ENCODE results near the gene FIS1. TPM values are rescaled to one million over a fixed set of nuclear protein-coding genes. Genes with fewer than 3 reads are reported as not detected.

FIS1 gene
- total and polyA plus RNA-seq, 10 of the 15 experiments (the other 5 are each of a cell fraction or from before 2014, with no cell fraction given): 83.4 to 149 (median 108) TPM

DNA sequence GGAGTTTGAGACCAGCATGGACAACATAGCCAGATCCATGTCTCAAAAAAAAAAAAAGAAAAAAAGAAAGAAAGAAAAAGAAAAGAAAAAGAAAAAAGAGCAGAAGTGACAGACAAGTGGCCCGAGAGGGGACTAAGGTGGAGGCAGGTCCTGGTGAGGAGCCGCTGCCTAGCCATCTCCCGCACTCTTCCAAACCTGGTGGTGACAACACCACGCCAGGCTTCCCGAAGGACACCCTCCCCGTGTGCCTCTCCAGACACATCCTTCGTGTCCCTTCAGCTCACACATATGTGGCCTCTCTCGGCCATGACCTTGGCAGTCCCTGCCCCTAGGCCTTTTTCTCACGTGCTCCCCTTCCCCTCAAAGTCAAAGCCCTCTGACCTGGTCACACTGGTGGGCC is 40.3 kb upstream of the FIS1 start:
- Histone ChIP-seq H3K27ac (ENCODE audit: control insufficient read depth, insufficient read depth) (no peak overlapping the region), H3K9ac (ENCODE audit: control insufficient read depth, insufficient read depth, low read length) (no peak overlapping the region), H4K20me1 (ENCODE audit: control insufficient read depth, insufficient read depth) (no peaks in the 10 kb centered on the region), H2AFZ (ENCODE audit: control insufficient read depth, low read depth, low read length) (no peak overlapping the region), H3K4me3 (no peak overlapping the region), H3K4me1 (ENCODE audit: control insufficient read depth, insufficient read depth, low read length) (peaks cover 4% of the 10 kb centered on the region), H3K79me2 (ENCODE audit: control insufficient read depth, insufficient read depth, low read length) (no peaks in the 10 kb centered on the region), H3K36me3 (ENCODE audit: control insufficient read depth in 2 of 2, insufficient read depth in 2 of 2, low read length in 1 of 2) (no peaks in the 10 kb centered on the region), H3K27me3 (replicated peaks in 1 of 2; ENCODE audit: control insufficient read depth in 2 of 2, insufficient read depth in 2 of 2, low read length in 1 of 2) (no peaks in the 10 kb centered on the region; a peak in 1 of 4 replicates), H3K4me2 (ENCODE audit: control insufficient read depth, insufficient read depth) (no peak overlapping the region), H3K9me3 (replicated peaks; ENCODE audit: control insufficient read depth, insufficient read depth, low read length) (no peaks in the 10 kb centered on the region)
- in situ Hi-C loops (cut with MboI) (loop anchor here (5.0 kb wide), 1 partner anchor 1303 kb away; no protein-coding TSS in a partner anchor), intact Hi-C loops (cut with micrococcal nuclease; ENCODE audit: unreplicated experiment) (no loop called here)
- POLR2A ChIA-PET: interaction anchor here (0.7 kb wide), 1 partner anchor 63 kb away, joined by 8 read pairs; no protein-coding TSS in a partner anchor
- RAD21 ChIA-PET (ENCODE audit: unreplicated experiment): interaction anchor here (1.4 kb wide), 1 partner anchor 141 kb away, joined by 5 read pairs; no protein-coding TSS in a partner anchor
- no peak for FAIRE-seq
- ATAC-seq: no peak
- no peak for DNase-seq (ENCODE audit: low read depth, low spot score)
- SMC1A ChIA-PET (ENCODE audit: uncharacterized antibody, unreplicated experiment): interaction anchor here (1.6 kb wide), 1 partner anchor 141 kb away, joined by 5 read pairs; no protein-coding TSS in a partner anchor
- BruUV-seq (replicated peaks): no TSS peak
- CTCF ChIA-PET: interaction anchor here (1.2 to 1.5 kb wide), 2 partner anchors 50 to 141 kb away, joined by 5 to 7 read pairs; no protein-coding TSS in a partner anchor
- 45% methylated on average over 9 of the region's 9 CpGs for WGBS (ENCODE audit: insufficient coverage, insufficient replicate concordance, low lambda C conversion rate, missing lambda C conversion rate)
- TF ChIP-seq, protein P1, sequence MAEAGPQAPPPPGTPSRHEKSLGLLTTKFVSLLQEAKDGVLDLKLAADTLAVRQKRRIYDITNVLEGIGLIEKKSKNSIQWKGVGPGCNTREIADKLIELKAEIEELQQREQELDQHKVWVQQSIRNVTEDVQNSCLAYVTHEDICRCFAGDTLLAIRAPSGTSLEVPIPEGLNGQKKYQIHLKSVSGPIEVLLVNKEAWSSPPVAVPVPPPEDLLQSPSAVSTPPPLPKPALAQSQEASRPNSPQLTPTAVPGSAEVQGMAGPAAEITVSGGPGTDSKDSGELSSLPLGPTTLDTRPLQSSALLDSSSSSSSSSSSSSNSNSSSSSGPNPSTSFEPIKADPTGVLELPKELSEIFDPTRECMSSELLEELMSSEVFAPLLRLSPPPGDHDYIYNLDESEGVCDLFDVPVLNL (IDR thresholded peaks at IDR 0.05; ENCODE audit: low read depth, low read length): no peak
- no peak for TF ChIP-seq PAX5 (IDR thresholded peaks at IDR 0.05; ENCODE audit: borderline replicate concordance, low read depth, low read length)
- no peak for TF ChIP-seq YY1 (IDR thresholded peaks at IDR 0.05; ENCODE audit: low read depth, low read length)
- no peak for TF ChIP-seq NR2F1 (conservative IDR thresholded peaks at IDR 0.05)
- TF ChIP-seq POLR2AphosphoS2 (IDR thresholded peaks at IDR 0.05; ENCODE audit: low read depth, low read length): no peak
- TF ChIP-seq ZSCAN29 (IDR thresholded peaks at IDR 0.05): no peak
- TF ChIP-seq IRF3 (IDR thresholded peaks at IDR 0.05): no peak
- no peak for TF ChIP-seq EZH2 (IDR thresholded peaks at IDR 0.05; ENCODE audit: borderline replicate concordance, control insufficient read depth, low read depth, low read length)
- no peak for TF ChIP-seq NFYA (IDR thresholded peaks at IDR 0.05; ENCODE audit: borderline replicate concordance, low read depth, low read length)
- TF ChIP-seq, protein P2, sequence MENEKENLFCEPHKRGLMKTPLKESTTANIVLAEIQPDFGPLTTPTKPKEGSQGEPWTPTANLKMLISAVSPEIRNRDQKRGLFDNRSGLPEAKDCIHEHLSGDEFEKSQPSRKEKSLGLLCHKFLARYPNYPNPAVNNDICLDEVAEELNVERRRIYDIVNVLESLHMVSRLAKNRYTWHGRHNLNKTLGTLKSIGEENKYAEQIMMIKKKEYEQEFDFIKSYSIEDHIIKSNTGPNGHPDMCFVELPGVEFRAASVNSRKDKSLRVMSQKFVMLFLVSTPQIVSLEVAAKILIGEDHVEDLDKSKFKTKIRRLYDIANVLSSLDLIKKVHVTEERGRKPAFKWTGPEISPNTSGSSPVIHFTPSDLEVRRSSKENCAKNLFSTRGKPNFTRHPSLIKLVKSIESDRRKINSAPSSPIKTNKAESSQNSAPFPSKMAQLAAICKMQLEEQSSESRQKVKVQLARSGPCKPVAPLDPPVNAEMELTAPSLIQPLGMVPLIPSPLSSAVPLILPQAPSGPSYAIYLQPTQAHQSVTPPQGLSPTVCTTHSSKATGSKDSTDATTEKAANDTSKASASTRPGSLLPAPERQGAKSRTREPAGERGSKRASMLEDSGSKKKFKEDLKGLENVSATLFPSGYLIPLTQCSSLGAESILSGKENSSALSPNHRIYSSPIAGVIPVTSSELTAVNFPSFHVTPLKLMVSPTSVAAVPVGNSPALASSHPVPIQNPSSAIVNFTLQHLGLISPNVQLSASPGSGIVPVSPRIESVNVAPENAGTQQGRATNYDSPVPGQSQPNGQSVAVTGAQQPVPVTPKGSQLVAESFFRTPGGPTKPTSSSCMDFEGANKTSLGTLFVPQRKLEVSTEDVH (IDR thresholded peaks at IDR 0.05; ENCODE audit: low read depth, partially characterized antibody): no peak
- no peak for TF ChIP-seq ZBTB11 (CRISPR knock-in tag; IDR thresholded peaks at IDR 0.05)
- no peak for TF ChIP-seq USF2 (IDR thresholded peaks at IDR 0.05; ENCODE audit: borderline replicate concordance, low read depth, low read length)
- TF ChIP-seq TBL1XR1 (IDR thresholded peaks at IDR 0.05; ENCODE audit: low read depth, low read length): no peak
- TF ChIP-seq NFIC (IDR thresholded peaks at IDR 0.05; ENCODE audit: low read depth, low read length): no peak
